Esophagus (tissue), 2 donors: Measurements from ENCODE around the gene ESR2. TPM values are rescaled to one million over a fixed set of nuclear protein-coding genes. Genes with fewer than 3 reads are reported as not detected.
A peak's percentile ranks its signal among the peaks of the same experiment; 100 is the strongest.
"Not testable (repeated sequence)": the region's sequence is repeated elsewhere in the genome, so short reads cannot be mapped to it uniquely, and the experiment has no call there.

ENCODE experiments used
- H3K27ac ChIP-seq, 2 donors: one replicate each; pipeline ENCODE4 v1.5.1; 2013; ENCODE audit warnings: low read depth in 2 of 2, mild to moderate bottlenecking in 2 of 2, inconsistent platforms in 1 of 2, low read length in 1 of 2, moderate library complexity in 1 of 2
- H3K27me3 ChIP-seq, 2 donors: one replicate each; pipeline ENCODE4 v1.6.1; 2013; ENCODE audit warnings: low read length in 2 of 2, control low read depth in 1 of 2, mild to moderate bottlenecking in 1 of 2; ENCODE audit not compliant: insufficient read depth in 2 of 2, control insufficient read depth in 1 of 2
- H3K36me3 ChIP-seq, 2 donors: one replicate each; pipeline ENCODE4 v1.6.1; 2013; ENCODE audit warnings: low read length in 1 of 2; ENCODE audit not compliant: control insufficient read depth in 2 of 2, insufficient read depth in 2 of 2
- H3K4me1 ChIP-seq, 2 donors: one replicate each; pipeline ENCODE4 v1.6.1; 2013; ENCODE audit warnings: low read length in 1 of 2; ENCODE audit not compliant: control insufficient read depth in 2 of 2, insufficient read depth in 2 of 2
- H3K4me3 ChIP-seq, 2 donors: one replicate each; pipeline ENCODE4 v1.5.1; 2013; ENCODE audit warnings: low read length in 2 of 2, mild to moderate bottlenecking in 2 of 2, low read depth in 1 of 2, moderate library complexity in 1 of 2
- H3K9me3 ChIP-seq, 2 donors: one replicate each; pipeline ENCODE4 v1.6.1; 2013; ENCODE audit warnings: mild to moderate bottlenecking in 2 of 2, low read depth in 1 of 2, low read length in 1 of 2, moderate library complexity in 1 of 2; ENCODE audit not compliant: control insufficient read depth in 2 of 2, insufficient read depth in 1 of 2
- WGBS, 2 donors: extraction: QIAGEN DNeasy Blood & Tissue Kit; methylation state at CpG; one replicate each; pipeline ENCODE4 v1.1.7; 2013; 5-methylcytosine and 5-hydroxymethylcytosine counted together
- polyA plus RNA-seq, 2 donors: library from polyadenylated mRNA; stranded (reverse); fragments of 200-250 nt; gene quantifications; one replicate each; pipeline ENCODE4 v1.2.3, GENCODE V29; 2013
- donor health status: healthy with polysubstance abuse.
- donor health status: Bipolar disorder and iron deficiency.

ESR2 gene
- polyA plus RNA-seq, 2 donors = 0.15 to 0.20 TPM

DNA sequence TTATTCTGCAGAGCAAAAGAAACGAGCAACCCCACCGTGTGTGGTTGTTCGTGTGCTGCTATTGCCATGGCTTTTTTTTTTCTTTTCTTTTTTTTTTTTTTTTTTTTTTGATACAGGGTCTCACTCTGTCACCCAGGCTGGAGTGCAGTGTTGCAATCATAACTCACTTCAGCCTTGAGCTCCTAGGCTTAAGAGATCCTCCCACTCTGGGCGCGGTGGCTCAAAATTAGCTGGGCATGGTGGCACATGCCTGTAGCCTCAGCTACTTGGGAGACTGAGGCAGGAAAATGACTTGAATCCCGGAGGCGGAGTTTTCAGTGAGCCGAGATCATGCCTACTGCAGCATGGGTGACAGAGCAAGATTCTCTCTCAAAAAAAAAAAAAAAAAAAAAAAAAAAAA lies 144.2 kb downstream of the ESR2 start:
- H3K4me3 ChIP-seq = no peak overlapping the region
- peaks cover 8 to 10% of the 10 kb centered on the region in 2 donors for H3K36me3 ChIP-seq
- H3K27ac ChIP-seq = no peak overlapping the region
- 82 to 85% methylated on average over 8 of the region's 8 CpGs for WGBS, 2 donors
- H3K4me1 ChIP-seq = peaks cover 0 to 3% of the 10 kb centered on the region in 2 donors
- H3K9me3 ChIP-seq = no peaks in the 10 kb centered on the region
- no peaks in the 10 kb centered on the region for H3K27me3 ChIP-seq

DNA sequence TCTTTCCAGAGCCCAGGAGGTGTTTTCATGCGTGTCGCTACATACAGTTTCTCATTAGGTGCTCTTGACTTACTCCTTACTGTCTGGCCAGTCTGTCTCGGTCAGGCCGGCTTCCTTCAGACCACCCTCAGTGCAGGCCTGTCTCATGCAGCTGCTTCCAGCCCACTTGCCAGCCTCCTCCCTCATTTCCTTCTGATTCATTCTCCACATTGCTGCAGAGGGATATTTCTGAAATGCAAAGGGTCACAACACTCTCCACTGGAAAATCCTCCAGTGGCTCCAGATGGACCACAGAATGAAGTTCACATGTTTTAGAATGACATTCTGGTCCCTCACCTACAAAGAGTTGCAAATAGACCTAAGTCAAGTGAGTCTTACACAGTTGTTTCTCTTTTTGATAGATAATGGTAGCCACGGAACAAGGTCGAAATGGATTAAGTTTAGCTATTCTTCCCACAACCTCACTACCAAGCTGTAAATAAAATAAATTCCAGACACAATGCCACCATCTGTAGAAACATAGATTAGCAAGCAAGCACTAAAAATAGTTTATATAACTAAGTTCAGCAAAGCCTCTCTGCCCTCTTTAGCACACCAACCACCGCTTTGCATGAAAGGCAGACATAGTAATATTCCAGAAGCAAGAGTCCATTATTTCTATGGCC lies 146.9 kb downstream of the ESR2 start:
- no peaks in the 10 kb centered on the region for H3K27me3 ChIP-seq
- peaks cover 0 to 3% of the 10 kb centered on the region in 2 donors for H3K4me1 ChIP-seq
- H3K36me3 ChIP-seq = peaks cover 18 to 19% of the 10 kb centered on the region in 2 donors
- H3K4me3 ChIP-seq = no peak overlapping the region
- H3K27ac ChIP-seq = no peak overlapping the region
- WGBS, 2 donors = 86 to 90% methylated on average over 7 of the region's 7 CpGs
- H3K9me3 ChIP-seq = no peaks in the 10 kb centered on the region

DNA sequence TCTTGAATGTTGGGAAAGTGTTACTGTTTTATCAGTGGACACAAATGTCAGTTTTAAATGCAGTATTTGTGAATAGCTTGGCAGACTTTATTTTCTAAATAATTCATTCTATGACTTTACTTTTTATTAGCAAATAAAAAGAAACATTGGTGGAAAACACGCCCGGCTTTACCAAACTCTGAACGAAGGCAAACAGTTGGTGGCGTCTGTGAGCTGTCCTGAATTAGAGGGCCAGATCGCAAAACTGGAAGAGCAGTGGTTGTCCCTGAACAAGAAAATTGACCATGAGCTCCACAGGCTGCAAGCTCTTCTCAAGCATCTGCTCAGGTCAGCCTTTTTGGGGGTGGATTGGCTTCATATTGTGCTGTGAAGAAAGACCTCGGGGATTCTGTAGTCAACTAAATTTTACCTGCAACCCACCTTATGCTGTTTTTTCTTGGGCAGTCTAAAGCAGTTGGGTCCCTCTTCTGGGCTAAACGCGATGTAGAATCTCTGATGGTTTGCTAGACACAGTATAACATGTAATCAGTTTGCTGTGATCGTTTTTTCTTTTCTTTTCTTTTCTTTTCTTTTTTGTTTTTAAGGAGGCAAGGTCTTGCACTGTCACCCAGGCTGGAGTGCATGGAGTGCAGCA lies 156.4 kb downstream of the ESR2 start:
- no peak overlapping the region for H3K27ac ChIP-seq
- H3K4me1 ChIP-seq = no peaks in the 10 kb centered on the region
- no peak overlapping the region for H3K4me3 ChIP-seq
- peaks cover 4 to 15% of the 10 kb centered on the region in 2 donors for H3K36me3 ChIP-seq
- no peaks in the 10 kb centered on the region for H3K27me3 ChIP-seq
- no peaks in the 10 kb centered on the region for H3K9me3 ChIP-seq
- WGBS, 2 donors = 77 to 89% methylated on average over 9 of the region's 9 CpGs

DNA sequence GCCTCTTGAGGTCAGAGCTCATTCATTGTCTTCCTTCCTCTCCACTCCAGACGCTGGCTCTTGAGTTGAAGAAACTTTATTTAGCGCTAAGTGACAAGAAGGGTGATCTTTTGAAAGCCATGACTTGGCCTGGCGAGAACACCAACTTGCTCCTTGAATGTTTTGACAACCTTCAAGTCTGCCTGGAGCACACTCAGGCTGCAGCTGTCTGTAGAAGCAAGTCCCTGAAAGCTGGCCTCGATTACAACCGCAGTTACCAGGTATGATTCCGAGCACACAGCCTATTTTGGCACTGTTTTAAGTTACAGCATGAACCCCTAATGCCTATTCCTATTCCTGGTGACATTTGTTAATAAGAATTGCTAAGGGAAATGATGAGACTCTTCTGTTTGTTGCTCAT lies 167.6 kb downstream of the ESR2 start:
- peaks cover 23 to 29% of the 10 kb centered on the region in 2 donors for H3K36me3 ChIP-seq

DNA sequence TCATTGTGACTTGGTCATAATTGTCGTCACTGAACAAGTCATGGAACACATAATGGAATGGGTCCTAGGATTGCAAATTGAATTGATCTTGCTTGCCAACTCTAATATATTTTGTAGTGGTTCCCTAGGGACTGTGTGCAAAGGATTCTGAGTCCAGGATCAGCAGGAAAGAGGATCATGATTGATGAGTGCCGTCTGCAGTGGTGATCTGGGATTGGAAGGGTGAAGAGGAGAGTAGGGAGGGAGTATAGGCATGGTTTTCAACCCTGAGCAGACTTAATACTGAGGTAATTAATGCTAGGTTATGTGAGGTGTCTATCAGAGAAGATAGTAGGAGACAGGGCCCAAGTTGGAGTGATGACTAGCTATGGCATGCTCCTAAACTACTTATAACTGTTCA lies 168.9 kb downstream of the ESR2 start:
- no peaks in the 10 kb centered on the region for H3K9me3 ChIP-seq
- WGBS, 2 donors = 87 to 94% methylated on average over 2 of the region's 2 CpGs
- peaks cover 20 to 29% of the 10 kb centered on the region in 2 donors for H3K36me3 ChIP-seq
- H3K4me1 ChIP-seq = no peaks in the 10 kb centered on the region
- H3K4me3 ChIP-seq = no peak overlapping the region
- H3K27ac ChIP-seq = no peak overlapping the region
- no peaks in the 10 kb centered on the region for H3K27me3 ChIP-seq

More for the DNA sequence above, 167.6 kb downstream of the ESR2 start:
- Histone ChIP-seq H3K9me3 (no peaks in the 10 kb centered on the region), H3K27ac (no peak overlapping the region), H3K4me1 (no peaks in the 10 kb centered on the region), H3K4me3 (no peak overlapping the region), H3K27me3 (no peaks in the 10 kb centered on the region)
- WGBS, 2 donors = 94 to 95% methylated on average over 6 of the region's 6 CpGs

DNA sequence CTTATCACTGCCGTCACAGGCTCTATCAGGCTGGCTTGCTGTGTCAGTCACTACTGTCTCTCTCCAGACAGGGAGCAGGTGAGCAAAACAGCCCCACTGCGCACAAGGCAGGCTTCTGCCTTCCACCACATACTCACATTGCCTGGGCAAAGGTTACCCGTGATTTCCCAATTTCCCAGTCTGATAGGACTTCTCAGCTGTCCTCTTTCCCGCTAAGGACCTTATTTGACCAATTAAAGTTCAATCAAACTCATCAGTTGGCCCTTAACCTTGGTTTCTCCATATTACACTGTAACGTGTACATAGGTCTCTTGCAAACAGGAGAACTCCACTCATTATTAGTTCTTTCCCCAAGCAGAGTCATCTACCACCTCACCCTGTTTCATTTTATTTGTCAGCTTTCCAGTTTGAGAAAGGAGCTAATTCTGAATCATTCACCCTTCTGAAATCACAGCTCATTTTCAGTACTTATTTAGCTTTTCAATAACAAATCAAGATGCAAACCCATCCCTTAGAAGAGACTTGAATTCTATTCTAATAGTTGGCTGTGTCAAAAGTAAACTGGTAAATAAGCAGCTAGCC lies 170.8 kb downstream of the ESR2 start:
- H3K27ac ChIP-seq = no peak overlapping the region
- peaks cover 15 to 22% of the 10 kb centered on the region in 2 donors for H3K36me3 ChIP-seq
- H3K27me3 ChIP-seq = no peaks in the 10 kb centered on the region
- H3K4me1 ChIP-seq = no peaks in the 10 kb centered on the region
- H3K4me3 ChIP-seq = no peak overlapping the region
- 87 to 95% methylated on average over 5 of the region's 5 CpGs for WGBS, 2 donors
- no peaks in the 10 kb centered on the region for H3K9me3 ChIP-seq

DNA sequence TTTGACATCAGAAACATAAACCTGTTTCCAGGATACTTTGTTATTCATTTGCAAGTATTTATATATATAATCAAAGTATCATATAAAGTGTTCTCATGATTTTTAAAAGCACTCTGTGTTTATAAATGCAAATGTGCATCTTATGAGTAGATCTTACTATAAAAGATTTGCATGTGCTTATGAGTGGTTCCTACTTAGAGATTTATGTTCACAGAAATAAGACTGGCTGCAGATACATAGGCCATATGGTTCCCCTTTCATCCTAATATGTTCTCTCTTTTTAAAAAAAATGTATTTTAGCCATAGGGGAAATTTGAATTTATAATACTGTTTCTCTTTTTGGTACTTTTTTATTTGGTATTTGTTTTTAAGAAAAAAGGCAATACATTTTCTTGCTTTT lies 174.2 kb downstream of the ESR2 start:
- no peaks in the 10 kb centered on the region for H3K27me3 ChIP-seq
- H3K4me3 ChIP-seq = no peak overlapping the region
- no peaks in the 10 kb centered on the region for H3K9me3 ChIP-seq
- H3K36me3 ChIP-seq = peaks cover 5 to 6% of the 10 kb centered on the region in 2 donors
- H3K27ac ChIP-seq = no peak overlapping the region
- H3K4me1 ChIP-seq = no peaks in the 10 kb centered on the region

DNA sequence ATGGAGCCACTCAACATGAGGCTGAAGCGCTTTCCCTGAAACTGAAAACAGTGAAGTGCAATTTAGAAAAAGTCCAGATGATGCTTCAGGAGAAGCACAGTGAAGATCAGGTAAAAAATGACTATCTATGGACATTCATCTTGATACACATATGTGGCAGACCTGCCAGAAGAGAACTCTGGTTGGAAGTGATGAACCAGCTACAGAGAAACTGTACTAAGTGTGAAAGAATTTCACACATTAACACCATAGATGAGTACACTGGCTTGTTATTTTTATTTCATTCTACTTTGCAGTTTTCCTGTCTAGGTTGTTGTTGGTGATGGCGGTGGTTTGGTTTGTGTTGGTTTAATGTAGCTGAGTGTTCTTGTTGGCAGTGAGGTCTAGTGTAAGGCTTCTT lies 174.7 kb downstream of the ESR2 start:
- no peaks in the 10 kb centered on the region for H3K9me3 ChIP-seq
- H3K27me3 ChIP-seq = no peaks in the 10 kb centered on the region
- H3K4me3 ChIP-seq = no peak overlapping the region
- H3K27ac ChIP-seq = no peak overlapping the region
- 95 to 97% methylated on average over 2 of the region's 2 CpGs for WGBS, 2 donors
- no peaks in the 10 kb centered on the region for H3K4me1 ChIP-seq
- peaks cover 5 to 9% of the 10 kb centered on the region in 2 donors for H3K36me3 ChIP-seq

DNA sequence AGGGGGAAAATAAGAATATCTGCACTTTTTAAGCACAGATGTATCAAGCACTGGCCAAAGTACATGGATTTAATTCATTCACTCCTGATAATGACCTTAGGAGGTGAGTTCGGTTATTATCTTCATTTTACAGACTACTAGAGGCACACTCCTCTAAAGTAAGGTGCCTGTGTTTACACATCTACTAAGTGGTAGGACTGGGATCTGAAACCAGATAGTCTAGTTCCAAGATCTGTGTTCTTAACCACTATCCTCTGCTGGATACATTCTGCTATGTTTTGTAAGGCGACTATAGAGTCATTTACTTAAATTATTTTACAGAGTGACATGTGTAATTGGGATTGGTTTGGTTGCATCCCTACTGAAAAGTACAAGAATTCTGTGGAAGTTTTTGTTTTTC lies 175.3 kb downstream of the ESR2 start:
- H3K4me3 ChIP-seq = no peak overlapping the region
- H3K36me3 ChIP-seq = peaks cover 5 to 9% of the 10 kb centered on the region in 2 donors
- no peaks in the 10 kb centered on the region for H3K9me3 ChIP-seq
- 55 to 71% methylated on average over 2 of the region's 2 CpGs for WGBS, 2 donors
- no peaks in the 10 kb centered on the region for H3K27me3 ChIP-seq
- H3K4me1 ChIP-seq = no peaks in the 10 kb centered on the region
- peak overlapping the region; percentile 73 to 82 for H3K27ac ChIP-seq

DNA sequence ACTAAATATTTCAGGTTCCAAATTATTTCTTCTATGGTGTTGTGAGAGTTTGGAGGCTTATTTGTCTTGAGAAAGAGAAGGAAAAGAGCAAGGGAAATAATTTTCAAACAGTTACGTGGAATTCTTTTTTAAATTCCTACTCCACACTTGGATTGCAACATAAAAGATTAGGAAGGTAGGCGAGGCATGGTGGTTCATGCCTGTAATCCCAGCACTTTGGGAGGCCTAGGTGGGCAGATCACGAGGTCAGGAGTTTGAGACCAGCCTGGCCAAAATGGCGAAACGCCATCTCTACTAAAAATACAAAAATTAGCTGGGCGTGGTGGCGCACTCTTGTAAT lies 175.8 kb downstream of the ESR2 start:
- not testable (repeated sequence) for H3K27me3 ChIP-seq, H3K4me3 ChIP-seq, H3K9me3 ChIP-seq, H3K36me3 ChIP-seq, H3K4me1 ChIP-seq
- H3K27ac ChIP-seq = peak overlapping the region; percentile 73 to 82
- WGBS, 2 donors = 65 to 68% methylated on average over 7 of the region's 7 CpGs
